Activated naive CD4-positive, alpha-beta T cell treated with anti-CD3 and anti-CD28 coated beads, Interleukin-2, amount 50 U/mL, for 72 hours (primary cell): Measurements from ENCODE around the gene CLEC11A. TPM values are rescaled to one million over a fixed set of nuclear protein-coding genes. Genes with fewer than 3 reads are reported as not detected.
A peak's percentile ranks its signal among the peaks of the same experiment; 100 is the strongest.
"Not testable (repeated sequence)": the region's sequence is repeated elsewhere in the genome, so short reads cannot be mapped to it uniquely, and the experiment has no call there.

ENCODE experiments used
- ATAC-seq, 2 donors: fragments of 150-1000 bp; cut with Tn5 transposase; 2 replicates each; pipeline ENCODE4 v1.10.0; 2021; ENCODE audit warnings: mild to moderate bottlenecking in 2 of 2, moderate library complexity in 2 of 2
- DNase-seq, 2 donors: peaks; one replicate each; pipeline ENCODE4 v3.0.0; 2021 to 2022; ENCODE audit warnings: low spot score in 2 of 2
- H3K27ac Mint-ChIP-seq, 2 donors: one replicate each; pipeline ENCODE4 v1.8.0; 2022; ENCODE audit warnings: mild to moderate bottlenecking in 2 of 2, mixed read lengths in 2 of 2
- H3K36me3 Mint-ChIP-seq, 2 donors: one replicate each; pipeline ENCODE4 v1.8.0; 2022; ENCODE audit warnings: mixed read lengths in 2 of 2
- H3K9me3 Mint-ChIP-seq, 2 donors: one replicate each; pipeline ENCODE4 v1.8.0; 2022; ENCODE audit warnings: mixed read lengths in 2 of 2
- total RNA-seq, 2 donors: library from RNA; stranded (reverse); gene quantifications; one replicate each; pipeline ENCODE4 v1.2.3, GENCODE V29; 2022

Gene CLEC11A
- total RNA-seq, 2 donors from 2014 or later = 0.55 to 1.6 TPM

- no peak for ATAC-seq
- Mint-ChIP-seq H3K27ac (no peak overlapping the region), H3K9me3 (no peaks in the 10 kb centered on the region), H3K36me3 (peaks cover 0 to 7% of the 10 kb centered on the region in 2 donors)
- no peak for DNase-seq
Observed at GRCh38 chr19:50764409-50764808, 41.2 kb downstream of the CLEC11A start.

GRCh38 chr19:50766746-50767145 lies 43.6 kb downstream of the CLEC11A start:
- ATAC-seq, DNase-seq, H3K27ac Mint-ChIP-seq, H3K36me3 Mint-ChIP-seq, H3K9me3 Mint-ChIP-seq: not testable (repeated sequence)

GRCh38 chr19:50767263-50767662 lies 44.1 kb downstream of the CLEC11A start:
- H3K9me3 Mint-ChIP-seq, H3K36me3 Mint-ChIP-seq, ATAC-seq, H3K27ac Mint-ChIP-seq, DNase-seq: not testable (repeated sequence)

- no peak overlapping the region for H3K27ac Mint-ChIP-seq
- no peak for ATAC-seq
- no peaks in the 10 kb centered on the region for H3K9me3 Mint-ChIP-seq
- DNase-seq = no peak
- no peaks in the 10 kb centered on the region for H3K36me3 Mint-ChIP-seq
Observed at GRCh38 chr19:50768277-50768676, 45.1 kb downstream of the CLEC11A start.

- not testable (repeated sequence) for H3K36me3 Mint-ChIP-seq, DNase-seq, H3K9me3 Mint-ChIP-seq, H3K27ac Mint-ChIP-seq, ATAC-seq
Observed at GRCh38 chr19:50770164-50770563, 47.0 kb downstream of the CLEC11A start, which contains the start of gene GPR32. TSS of gene GPR32 (plus strand) at chr19:50770464. CDS start at chr19:50770601, 137 bp downstream.

GRCh38 chr19:50770888-50771287 lies 47.7 kb downstream of the CLEC11A start:
- ATAC-seq (no peak), DNase-seq (no peak)
- no peak overlapping the region for H3K27ac Mint-ChIP-seq

GRCh38 chr19:50772476-50772875 lies 49.3 kb downstream of the CLEC11A start:
- H3K36me3 Mint-ChIP-seq = no peaks in the 10 kb centered on the region
- H3K27ac Mint-ChIP-seq = no peak overlapping the region
- no peak for DNase-seq
- ATAC-seq = peak in 1 of 2 donors; percentile 63
- no peaks in the 10 kb centered on the region for H3K9me3 Mint-ChIP-seq

More at GRCh38 chr19:50770888-50771287, 47.7 kb downstream of the CLEC11A start:
- Mint-ChIP-seq H3K9me3 (no peaks in the 10 kb centered on the region), H3K36me3 (no peaks in the 10 kb centered on the region)

- H3K27ac Mint-ChIP-seq, DNase-seq, H3K36me3 Mint-ChIP-seq, H3K9me3 Mint-ChIP-seq, ATAC-seq: not testable (repeated sequence)
Observed at GRCh38 chr19:50772912-50773311, 49.7 kb downstream of the CLEC11A start.

- H3K9me3 Mint-ChIP-seq, DNase-seq, H3K27ac Mint-ChIP-seq, ATAC-seq, H3K36me3 Mint-ChIP-seq: not testable (repeated sequence)
Observed at GRCh38 chr19:50773454-50773853, 50.3 kb downstream of the CLEC11A start.

Other genes starting within 250 kb of the CLEC11A start
- 10 to 100 TPM; 27.3 to 45.5 TPM for gene EMC10, start 246.9 kb upstream of the CLEC11A start, total RNA-seq
- under 1 TPM; 0.60 to 0.96 TPM for gene GARIN5A, start 246.5 kb upstream of the CLEC11A start, total RNA-seq
- 10 to 100 TPM; 27.6 to 29.5 TPM for gene JOSD2, start 212.2 kb upstream of the CLEC11A start, total RNA-seq
- not detected for gene ASPDH, start 209.5 kb upstream of the CLEC11A start, total RNA-seq
- gene LRRC4B, start 154.9 kb upstream of the CLEC11A start, total RNA-seq = not detected
- under 1 TPM in 1 of 2 donors, not detected in 1; 0.23 TPM for gene SYT3, start 83.5 kb upstream of the CLEC11A start, total RNA-seq
- 1 to 10 TPM in 1 of 2 donors, not detected in 1; 4.2 TPM for gene C19orf81, start 73.9 kb upstream of the CLEC11A start, total RNA-seq
- gene SHANK1, start 3.6 kb upstream of the CLEC11A start, total RNA-seq = under 1 TPM in 1 of 2 donors, not detected in 1; 0.14 TPM
- gene GPR32, start 47.1 kb downstream of the CLEC11A start, total RNA-seq = not detected
- gene ACP4, start 67.1 kb downstream of the CLEC11A start, total RNA-seq = not detected
- 1 to 10 TPM; 1.2 to 5.0 TPM for gene KLK1, start 100.4 kb downstream of the CLEC11A start, total RNA-seq
- not detected for gene KLK15, start 110.2 kb downstream of the CLEC11A start, total RNA-seq
- not detected for gene KLK3, start 131.6 kb downstream of the CLEC11A start, total RNA-seq
- gene KLK2, start 150.1 kb downstream of the CLEC11A start, total RNA-seq = 1 to 10 TPM in 1 of 2 donors, not detected in 1; 1.5 TPM
- gene KLK4, start 188.0 kb downstream of the CLEC11A start, total RNA-seq = not detected
- not detected for gene KLK5, start 229.7 kb downstream of the CLEC11A start, total RNA-seq
- not detected for gene KLK6, start 246.2 kb downstream of the CLEC11A start, total RNA-seq